ENCODE results near the gene EMILIN3. TPM values are rescaled to one million over a fixed set of nuclear protein-coding genes. Genes with fewer than 3 reads are reported as not detected.

Gene EMILIN3
- total RNA-seq, 4 donors from 2014 or later = 1.8 to 84.6 (median 32.9) TPM

DNA sequence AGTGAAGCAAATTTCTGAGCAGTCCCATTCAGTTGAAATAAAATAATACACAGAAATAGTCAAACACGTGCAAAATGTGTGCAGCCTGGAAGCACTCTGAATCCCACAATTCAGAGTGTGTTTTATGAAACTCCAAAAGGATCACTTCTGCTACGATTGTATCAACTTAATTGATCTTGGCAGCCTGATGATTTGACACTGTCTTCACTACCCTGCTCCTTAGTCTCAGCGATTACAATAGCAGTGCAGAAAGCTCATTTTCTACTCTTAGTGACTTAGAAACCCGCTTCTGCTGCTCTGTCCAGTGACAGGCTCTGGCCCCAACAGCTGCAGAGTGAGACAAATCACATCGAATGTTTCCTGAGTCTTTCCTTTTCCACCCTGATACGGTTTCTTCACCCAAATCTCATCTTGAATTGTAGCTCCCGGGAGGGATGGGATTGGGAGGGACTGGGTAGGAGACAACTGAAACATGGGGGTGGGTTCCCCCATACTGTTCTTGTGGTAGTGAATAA, 16.2 kb upstream of the EMILIN3 start:
- 48% methylated on average over 7 of the region's 7 CpGs for WGBS, 2 donors
- Histone ChIP-seq H3K4me3 (peak overlapping the region in 1 of 4 donors; percentile 7), H3K27ac (peak overlapping the region in 1 of 4 donors; percentile 19), H3K27me3 (no peaks in the 10 kb centered on the region), H3K36me3 (no peaks in the 10 kb centered on the region), H3K9me3 (no peaks in the 10 kb centered on the region), H3K4me1 (peaks cover 0 to 32% (median 3%) of the 10 kb centered on the region in 4 donors)
- TF ChIP-seq POLR2A (IDR thresholded peaks at IDR 0.05) (no peak), EP300 (IDR thresholded peaks at IDR 0.05) (no peak)
- no peak for DNase-seq (ENCODE audit: low spot score in 2 of 2)

GRCh38 chr20:41380551-41381193, 14.1 kb upstream of the EMILIN3 start:
- 61 to 70% methylated on average over 10 to 12 of the region's 12 CpGs for WGBS, 2 donors
- no peaks in the 10 kb centered on the region for H3K9me3 ChIP-seq
- TF ChIP-seq CTCF (IDR thresholded peaks at IDR 0.05) (no peak), EP300 (IDR thresholded peaks at IDR 0.05) (no peak), POLR2A (IDR thresholded peaks at IDR 0.05) (no peak)
- H3K36me3 ChIP-seq = no peaks in the 10 kb centered on the region
- no peak overlapping the region for H3K4me3 ChIP-seq
- no peak overlapping the region for H3K27ac ChIP-seq
- no peak for DNase-seq (ENCODE audit: low spot score in 2 of 2)
- H3K27me3 ChIP-seq = no peaks in the 10 kb centered on the region
- H3K4me1 ChIP-seq = peaks cover 0 to 16% (median 0%) of the 10 kb centered on the region in 4 donors

DNA sequence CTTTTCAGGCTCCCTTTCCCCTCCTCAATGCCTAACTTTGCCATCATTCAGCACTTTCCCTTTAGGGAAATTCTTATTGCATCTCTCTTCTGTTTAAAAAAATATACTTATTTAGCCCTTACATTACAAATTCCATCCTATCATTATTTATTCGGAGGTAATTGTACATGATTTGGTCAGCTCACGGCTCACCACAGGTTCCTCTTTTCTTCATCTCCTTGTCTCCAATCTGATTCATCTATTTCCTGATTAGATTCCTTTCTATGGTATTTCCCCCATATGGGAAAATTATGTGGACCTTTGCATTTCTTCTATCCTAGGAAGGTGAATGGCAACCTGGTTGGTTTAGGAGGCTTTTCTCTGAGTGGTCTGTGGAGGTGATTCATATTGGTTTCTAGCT, 12.9 kb upstream of the EMILIN3 start:
- DNase-seq (ENCODE audit: low spot score in 2 of 2) = no peak
- Histone ChIP-seq H3K4me3 (no peak overlapping the region), H3K27me3 (no peaks in the 10 kb centered on the region), H3K36me3 (no peaks in the 10 kb centered on the region), H3K4me1 (peaks cover 0 to 16% (median 0%) of the 10 kb centered on the region in 4 donors), H3K27ac (no peak overlapping the region), H3K9me3 (no peaks in the 10 kb centered on the region)
- WGBS, 2 donors = 79 to 88% methylated on average over 2 of the region's 2 CpGs
- TF ChIP-seq POLR2A (IDR thresholded peaks at IDR 0.05) (no peak), EP300 (IDR thresholded peaks at IDR 0.05) (no peak), CTCF (IDR thresholded peaks at IDR 0.05) (no peak)

DNA sequence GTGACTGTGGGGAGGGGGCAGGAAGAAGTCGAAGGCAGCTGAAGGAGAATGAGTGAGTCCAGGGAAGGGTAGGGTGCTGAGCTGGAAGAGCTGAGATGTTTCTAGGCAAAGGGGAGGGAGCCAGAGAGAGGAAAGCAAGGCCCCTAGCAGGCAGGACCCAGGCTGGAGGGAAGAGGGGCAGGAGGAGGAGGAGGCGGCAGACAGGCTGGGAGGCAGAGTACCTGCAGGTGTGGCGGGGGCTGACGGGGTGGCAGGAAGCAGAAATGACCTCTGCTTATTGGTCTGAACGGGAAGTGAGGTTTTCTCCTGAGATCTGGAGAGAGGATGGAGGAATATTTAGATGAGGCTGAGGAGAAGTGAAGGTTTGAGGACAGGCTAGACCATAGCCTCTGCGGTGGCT, 10.7 kb upstream of the EMILIN3 start:
- no peak for DNase-seq (ENCODE audit: low spot score in 2 of 2)
- no peak overlapping the region for H3K27ac ChIP-seq
- TF ChIP-seq POLR2A (IDR thresholded peaks at IDR 0.05) = no peak
- TF ChIP-seq EP300 (IDR thresholded peaks at IDR 0.05) = no peak
- TF ChIP-seq CTCF (IDR thresholded peaks at IDR 0.05) = no peak
- H3K4me3 ChIP-seq = no peak overlapping the region
- peaks cover 0 to 7% (median 0%) of the 10 kb centered on the region in 4 donors for H3K4me1 ChIP-seq
- H3K36me3 ChIP-seq = no peaks in the 10 kb centered on the region
- H3K9me3 ChIP-seq = no peaks in the 10 kb centered on the region
- 58 to 66% methylated on average over 6 of the region's 6 CpGs for WGBS, 2 donors
- no peaks in the 10 kb centered on the region for H3K27me3 ChIP-seq

- no peak for DNase-seq (ENCODE audit: low spot score in 2 of 2)
- Histone ChIP-seq H3K27me3 (no peaks in the 10 kb centered on the region), H3K36me3 (no peaks in the 10 kb centered on the region), H3K4me3 (no peak overlapping the region), H3K27ac (no peak overlapping the region), H3K4me1 (peaks cover 0 to 7% (median 0%) of the 10 kb centered on the region in 4 donors), H3K9me3 (peaks cover 0 to 2% (median 0%) of the 10 kb centered on the region in 4 donors)
- no peak for TF ChIP-seq CTCF (IDR thresholded peaks at IDR 0.05)
- 89% methylated on average over 5 of the region's 5 CpGs for WGBS, 2 donors
Measured at GRCh38 chr20:41376349-41376748, 9.7 kb upstream of the EMILIN3 start.
